C4-2B (cell line): ENCODE measurements around the gene SAV1.

ENCODE experiments used
- H3K27ac ChIP-seq: fragments of 450-650 bp; 2 replicates; pipeline ENCODE4 v1.5.1; 2017
- CTCF ChIP-seq: fragments of 450-650 bp; conservative IDR thresholded peaks from 2 replicates; pipeline ENCODE4 v1.5.1; 2017; ENCODE audit warnings: mild to moderate bottlenecking
- ZFX ChIP-seq: fragments of 450-650 bp; IDR thresholded peaks from 2 replicates; pipeline ENCODE4 v1.6.1; 2017

SAV1 gene

DNA sequence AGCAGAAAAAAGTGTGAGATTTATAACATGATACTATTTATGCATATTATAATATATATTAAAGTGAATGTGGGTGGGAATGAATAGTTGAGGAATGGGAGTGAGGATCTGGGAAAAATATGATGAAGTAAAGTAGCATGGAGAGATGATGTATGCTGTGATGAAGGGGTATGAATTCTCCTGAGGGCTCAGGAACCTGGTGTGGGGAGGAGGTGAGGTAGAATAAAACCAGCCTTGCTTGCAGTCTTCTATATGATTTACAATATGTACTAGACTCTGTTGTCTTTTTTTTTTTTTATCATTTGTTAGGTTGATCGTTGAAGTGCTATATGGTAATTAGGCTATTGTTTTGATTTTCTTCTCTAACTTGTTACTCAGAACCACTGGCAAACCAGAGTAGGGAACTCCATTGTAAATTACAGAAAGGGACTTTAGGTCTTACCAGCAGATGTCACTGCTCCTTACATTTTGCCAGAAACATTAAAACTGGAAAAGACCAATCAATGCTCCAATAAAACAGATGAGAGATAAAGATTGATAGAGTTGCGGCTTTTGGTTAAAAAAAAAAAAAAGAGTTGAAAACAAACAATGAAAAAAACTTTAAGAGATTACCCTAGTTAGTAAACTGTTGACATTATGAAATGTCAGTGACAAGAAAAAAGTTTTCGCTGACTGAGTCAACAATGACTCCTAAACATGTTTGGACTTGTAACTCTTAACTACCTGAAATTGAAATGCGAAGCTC, 68.2 kb downstream of the SAV1 start:
- no peak overlapping the region for H3K27ac ChIP-seq
- peak; percentile 89 for TF ChIP-seq CTCF
- TF ChIP-seq ZFX, result no peak

DNA sequence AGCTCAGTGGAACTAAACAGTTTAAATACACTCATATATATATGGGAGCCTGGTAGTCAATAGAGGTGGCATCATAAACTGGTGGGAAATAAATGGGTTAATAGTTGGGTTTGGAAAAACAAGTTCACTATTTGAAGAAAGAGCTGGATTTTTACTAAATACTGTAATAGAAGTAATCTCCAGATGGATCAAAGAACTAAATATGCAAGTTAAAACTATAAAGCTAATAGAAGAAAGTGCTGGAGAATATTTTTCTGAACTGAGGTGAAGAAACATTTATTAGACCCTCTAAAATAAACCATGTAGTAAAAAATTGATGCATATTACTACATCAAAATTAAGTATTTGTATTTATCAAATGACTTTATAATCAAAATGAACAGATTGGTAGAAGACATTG, 69.3 kb downstream of the SAV1 start:
- H3K27ac ChIP-seq, result no peak overlapping the region
- TF ChIP-seq ZFX, result no peak
- TF ChIP-seq CTCF, result no peak

DNA sequence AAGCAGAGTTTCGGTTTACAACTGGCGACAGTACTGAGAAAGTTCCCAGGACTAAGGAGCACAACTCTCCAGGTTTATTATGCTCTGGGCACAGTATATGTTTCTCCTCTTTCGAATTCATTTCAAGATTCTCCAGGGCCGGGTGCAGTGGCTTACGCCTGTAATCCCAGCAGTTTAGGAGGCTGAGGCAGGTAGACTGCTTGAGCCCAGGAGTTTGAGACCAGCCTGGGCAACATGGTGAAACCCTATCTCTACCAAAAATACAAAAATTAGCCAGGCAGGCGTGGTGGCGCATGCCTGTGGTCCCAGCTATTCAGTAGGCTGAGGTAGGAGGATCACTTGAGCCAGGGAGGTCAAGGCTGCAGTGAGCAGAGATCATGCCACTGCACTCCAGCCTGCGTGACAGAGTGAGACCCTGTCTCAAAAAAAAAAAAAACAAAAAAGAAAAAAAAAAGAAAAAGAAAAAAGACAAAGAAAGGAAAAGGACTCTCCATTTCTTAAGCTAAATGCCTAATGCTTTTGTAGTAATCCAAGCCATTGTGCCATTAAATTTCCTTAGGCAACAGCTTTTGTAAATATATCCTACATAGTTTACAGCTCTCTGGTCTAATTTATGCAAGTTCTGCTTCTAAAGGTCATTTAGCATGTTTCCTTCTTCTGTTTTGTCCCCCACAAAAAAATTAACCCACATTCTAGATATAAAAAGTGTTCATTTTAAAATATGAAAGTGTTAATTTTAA, 73.4 kb downstream of the SAV1 start:
- no peak overlapping the region for H3K27ac ChIP-seq

GRCh38 chr14:50590464-50590863, 77.6 kb downstream of the SAV1 start:
- TF ChIP-seq ZFX (no peak), CTCF (no peak)
- H3K27ac ChIP-seq, result no peak overlapping the region

More for the DNA sequence above, 73.4 kb downstream of the SAV1 start:
- TF ChIP-seq CTCF (no peak), ZFX (no peak)
